HG03175 (cell line): ENCODE data around the gene AKAP6.
"Not testable (repeated sequence)": the region's sequence is repeated elsewhere in the genome, so short reads cannot be mapped to it uniquely, and the experiment has no call there.

Experiments used
- ATAC-seq: cut with Tn5 transposase; IDR thresholded peaks from one replicate; pipeline ENCODE4 v1.9.1; 2021; ENCODE audit warnings: mild to moderate bottlenecking, moderate library complexity; ENCODE audit not compliant: unreplicated experiment

AKAP6 gene

GRCh38 chr14:32436993-32437392 lies 107.9 kb downstream of the AKAP6 start:
- ATAC-seq, result no peak

DNA sequence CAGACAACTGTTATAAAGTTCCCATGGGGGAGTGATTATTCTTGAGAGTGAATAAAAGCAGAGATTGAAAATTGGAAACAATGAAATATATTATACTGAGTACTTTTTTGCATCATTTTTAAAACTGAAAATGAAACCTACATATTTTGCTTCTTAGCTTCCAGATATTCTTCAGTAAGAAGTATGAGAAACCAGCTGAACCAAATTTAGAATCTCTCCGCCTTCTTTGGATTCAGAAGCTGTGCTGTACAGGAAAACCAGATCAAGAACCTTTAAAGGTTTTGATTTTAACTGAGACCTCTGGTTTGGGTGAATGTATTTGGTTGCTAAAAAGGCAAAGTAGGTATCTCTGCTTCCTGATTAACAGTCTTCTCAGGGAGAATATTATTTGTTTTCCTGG lies 109.4 kb downstream of the AKAP6 start:
- no peak for ATAC-seq

DNA sequence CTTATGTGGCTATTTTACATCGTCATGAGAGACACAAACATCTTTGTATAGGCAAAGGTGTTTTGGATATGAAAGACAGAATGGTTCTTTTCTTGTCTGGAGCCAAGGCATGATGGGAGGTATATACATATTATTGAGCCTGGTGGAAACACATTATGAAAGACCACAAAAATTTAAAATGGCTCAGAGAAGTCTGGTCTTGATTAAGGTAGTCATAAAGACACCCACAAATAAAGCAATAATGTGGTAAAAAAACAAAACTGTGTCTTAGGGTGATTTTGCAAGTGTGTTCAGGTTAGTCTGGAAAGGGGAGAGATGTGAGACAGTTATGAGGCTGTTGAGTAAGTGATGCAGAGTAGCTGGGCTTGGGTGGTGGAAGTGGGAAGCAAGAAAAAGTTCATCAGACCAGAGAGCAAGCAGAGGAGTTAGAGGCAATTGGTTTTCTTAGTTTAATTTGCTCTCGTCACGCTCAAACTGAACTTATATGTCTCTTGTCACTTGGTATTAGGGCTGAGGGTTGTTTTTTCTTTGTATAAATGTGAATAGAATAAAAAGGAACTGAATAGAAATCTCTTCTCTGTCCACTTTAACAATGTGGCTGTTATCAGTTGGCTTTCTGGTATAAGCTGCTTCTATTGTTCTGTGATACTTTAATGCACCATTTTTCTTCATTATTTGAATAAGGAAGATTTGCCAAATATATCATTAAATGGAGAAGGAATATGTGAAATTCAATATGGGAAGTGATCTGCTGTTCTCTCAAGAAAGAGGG lies 115.0 kb downstream of the AKAP6 start:
- no peak for ATAC-seq

DNA sequence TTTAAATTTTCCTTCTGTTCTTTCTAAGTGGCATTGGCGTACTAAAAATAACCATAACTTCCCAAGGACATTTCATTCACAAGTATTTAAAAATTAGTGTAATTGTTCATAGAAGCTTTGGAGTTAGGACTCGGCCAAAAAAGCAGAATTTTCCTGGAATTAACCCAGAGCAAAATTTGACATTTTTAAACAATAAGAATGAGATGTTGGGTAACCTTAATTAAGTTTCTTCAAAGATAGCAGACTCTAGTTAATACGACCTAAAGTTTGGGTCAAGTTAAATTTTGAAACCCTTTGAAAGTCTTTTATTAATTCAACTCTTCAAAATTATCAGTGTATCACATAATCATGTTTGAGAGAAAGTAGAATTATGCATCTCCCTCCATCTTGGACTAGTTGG lies 118.3 kb downstream of the AKAP6 start:
- ATAC-seq, result no peak

- ATAC-seq, result no peak
Measured at GRCh38 chr14:32449648-32450047, 120.5 kb downstream of the AKAP6 start.

DNA sequence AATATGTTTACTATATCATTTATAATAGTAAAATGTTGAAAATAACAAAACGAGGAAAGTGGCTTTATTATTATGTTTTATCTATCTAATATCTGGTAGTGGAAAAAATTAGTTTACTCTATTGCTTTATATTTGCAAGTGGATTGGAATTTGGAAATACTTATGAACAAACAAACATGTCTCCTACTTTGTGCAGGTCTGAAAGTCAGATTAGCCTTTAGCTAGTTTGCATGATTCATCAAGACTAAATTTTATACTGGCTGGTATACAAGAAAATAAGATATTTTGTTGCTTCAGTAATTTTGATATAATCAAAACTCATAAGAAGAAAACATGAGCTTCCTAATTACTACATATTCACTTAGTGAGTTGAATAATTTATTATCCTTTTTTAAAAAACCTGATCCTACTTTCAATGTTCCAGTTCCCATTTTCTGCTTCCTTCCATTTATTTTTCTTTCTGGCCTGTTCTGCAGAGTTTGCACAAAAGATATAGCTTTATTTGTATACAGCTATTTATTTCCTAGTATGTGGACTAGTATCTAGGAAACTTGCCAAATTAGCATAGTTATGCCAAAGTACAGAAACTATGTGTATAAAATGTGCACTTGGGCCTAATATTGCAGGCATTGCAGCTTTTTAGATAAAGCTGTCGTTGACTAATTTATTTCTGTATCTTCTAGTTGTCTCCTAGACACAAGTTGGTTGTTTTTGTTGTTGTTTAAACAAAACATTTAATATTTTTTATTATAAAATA lies 122.0 kb downstream of the AKAP6 start:
- no peak for ATAC-seq

- ATAC-seq, result no peak
Measured at GRCh38 chr14:32453857-32454810, 125.0 kb downstream of the AKAP6 start.

GRCh38 chr14:32457213-32457920 lies 128.3 kb downstream of the AKAP6 start:
- no peak for ATAC-seq

DNA sequence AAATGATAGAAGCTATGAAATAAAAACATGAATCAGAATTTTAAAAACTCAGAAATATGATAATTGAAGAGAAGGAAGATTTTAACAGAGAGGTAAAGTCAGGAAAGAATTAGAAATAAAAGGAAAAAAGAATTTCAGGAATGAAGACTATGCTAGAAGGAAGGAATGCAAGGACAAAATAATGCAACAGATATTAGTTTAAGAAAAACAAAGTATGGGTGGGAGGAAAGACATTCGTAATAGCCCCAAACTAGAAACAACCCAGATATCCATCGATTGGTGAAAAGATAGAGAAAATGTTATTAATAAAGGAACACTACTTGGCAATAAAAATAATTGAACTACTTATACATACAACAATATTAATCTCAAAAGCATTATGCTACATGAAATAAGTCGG lies 129.6 kb downstream of the AKAP6 start:
- no peak for ATAC-seq

GRCh38 chr14:32460267-32460666 lies 131.2 kb downstream of the AKAP6 start:
- no peak for ATAC-seq

DNA sequence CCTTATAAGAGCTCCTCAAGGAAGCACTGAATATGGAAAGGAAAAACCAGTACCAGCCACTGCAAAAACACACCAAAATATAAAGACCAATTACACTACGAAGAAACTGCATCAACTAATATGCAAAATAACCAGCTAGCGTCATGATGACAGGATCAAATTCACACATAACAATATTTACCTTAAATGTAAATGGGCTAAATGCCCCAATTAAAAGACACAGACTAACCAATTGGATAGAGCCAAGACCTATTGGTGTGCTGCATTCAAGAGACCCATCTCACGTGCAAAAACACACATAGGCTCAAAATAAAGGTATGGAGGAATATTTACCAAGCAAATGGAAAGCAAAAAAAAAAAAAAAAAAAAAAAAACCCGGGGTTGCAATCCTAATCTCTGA lies 133.5 kb downstream of the AKAP6 start:
- not testable (repeated sequence) for ATAC-seq

DNA sequence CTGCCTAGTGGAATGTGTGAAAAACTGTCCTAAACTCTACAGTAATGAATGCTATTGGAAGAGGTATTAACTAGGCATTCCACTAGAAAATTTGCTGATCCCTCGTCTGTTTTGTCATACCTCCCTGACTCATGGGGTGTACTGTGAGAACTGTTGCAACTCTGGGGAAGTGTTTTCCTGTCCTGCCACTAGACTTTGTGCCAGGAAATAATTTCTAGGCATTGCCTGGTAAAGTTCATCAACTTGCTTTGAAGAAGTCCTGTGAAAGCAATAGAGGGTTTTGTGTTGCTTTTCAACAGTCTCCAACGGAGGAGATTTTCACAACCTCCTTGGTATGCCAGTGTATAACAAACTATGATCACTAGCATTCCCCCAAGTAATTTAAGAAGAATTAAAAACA lies 139.9 kb downstream of the AKAP6 start:
- ATAC-seq, result no peak

DNA sequence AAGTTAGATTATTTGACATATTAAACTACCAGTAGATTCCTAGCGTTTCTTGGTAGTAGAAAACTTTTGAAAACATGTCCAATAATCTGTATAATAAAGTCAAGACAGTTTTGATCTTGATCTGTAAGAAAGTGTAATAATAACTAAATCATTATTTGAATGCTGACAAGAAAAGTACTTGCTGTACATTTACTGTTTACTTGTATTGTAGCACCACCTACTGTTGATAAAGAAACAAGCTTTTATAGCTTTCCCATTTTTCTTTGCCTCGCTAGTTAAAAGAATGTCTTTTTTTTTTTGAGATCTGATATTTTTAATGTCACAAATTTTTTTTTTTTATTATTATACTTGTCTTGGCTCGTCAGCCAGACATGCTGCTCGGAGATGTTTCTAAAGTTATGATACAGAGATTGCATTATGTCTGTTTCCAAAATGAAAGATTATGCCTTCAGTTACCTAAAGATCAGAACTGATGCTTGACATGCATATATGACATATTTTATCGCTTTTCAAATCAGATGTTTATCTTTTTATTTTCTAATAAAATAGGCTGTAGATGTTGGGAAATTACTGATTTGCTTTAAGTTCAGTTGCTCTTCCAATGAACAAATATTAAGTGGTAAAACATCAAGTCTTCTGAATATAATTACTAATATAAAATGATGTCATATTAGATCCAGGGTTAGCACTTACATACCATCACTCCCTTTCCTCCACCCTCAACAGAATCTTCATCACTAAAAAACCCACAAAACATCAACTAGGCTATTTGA lies 140.5 kb downstream of the AKAP6 start:
- no peak for ATAC-seq

DNA sequence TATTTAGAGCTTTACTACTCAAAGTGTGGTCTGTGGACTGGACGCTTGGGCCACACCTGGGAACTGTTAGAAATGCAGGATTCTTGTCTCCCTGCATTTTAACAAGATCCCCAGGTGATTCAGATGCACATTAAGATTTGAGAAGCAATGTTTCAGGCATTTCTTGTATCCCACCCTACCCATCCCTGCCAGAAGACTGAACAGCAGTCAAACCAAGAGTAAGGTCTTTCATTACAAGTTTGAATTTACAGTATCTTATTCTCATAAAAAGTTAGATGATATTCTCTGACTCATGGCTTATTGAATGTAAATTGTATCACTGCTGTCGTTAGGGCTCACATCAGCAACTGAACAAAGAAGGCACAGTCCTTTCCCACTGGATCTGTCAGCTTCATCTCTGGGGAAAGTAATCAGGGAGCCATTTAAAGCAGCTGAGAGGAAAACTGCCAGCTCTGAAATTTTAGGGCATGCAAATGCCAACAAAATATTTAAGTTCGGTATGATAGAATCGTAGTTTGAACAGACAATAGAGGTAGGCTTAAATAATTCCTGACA lies 141.1 kb downstream of the AKAP6 start:
- ATAC-seq, result no peak

DNA sequence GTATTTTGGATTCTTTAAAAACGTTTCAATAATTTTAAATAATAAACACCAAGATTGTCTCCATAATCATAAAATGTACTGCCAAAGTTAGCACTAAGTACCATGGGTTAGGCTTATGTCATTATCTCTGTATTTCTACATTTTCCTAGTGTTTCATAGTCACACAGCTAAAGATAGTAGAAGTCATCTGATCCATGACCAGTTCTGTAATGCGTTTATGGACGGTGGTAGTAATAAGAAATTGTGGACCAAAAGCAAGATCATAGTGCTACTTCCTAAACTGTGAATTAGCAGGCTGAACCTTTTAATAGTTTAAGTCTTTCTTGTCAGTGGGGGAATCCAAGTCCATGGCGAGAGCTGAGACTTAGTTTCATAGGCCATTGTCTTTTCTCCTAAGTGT lies 142.1 kb downstream of the AKAP6 start:
- ATAC-seq, result no peak

GRCh38 chr14:32472076-32472475 lies 143.0 kb downstream of the AKAP6 start:
- ATAC-seq, result no peak

DNA sequence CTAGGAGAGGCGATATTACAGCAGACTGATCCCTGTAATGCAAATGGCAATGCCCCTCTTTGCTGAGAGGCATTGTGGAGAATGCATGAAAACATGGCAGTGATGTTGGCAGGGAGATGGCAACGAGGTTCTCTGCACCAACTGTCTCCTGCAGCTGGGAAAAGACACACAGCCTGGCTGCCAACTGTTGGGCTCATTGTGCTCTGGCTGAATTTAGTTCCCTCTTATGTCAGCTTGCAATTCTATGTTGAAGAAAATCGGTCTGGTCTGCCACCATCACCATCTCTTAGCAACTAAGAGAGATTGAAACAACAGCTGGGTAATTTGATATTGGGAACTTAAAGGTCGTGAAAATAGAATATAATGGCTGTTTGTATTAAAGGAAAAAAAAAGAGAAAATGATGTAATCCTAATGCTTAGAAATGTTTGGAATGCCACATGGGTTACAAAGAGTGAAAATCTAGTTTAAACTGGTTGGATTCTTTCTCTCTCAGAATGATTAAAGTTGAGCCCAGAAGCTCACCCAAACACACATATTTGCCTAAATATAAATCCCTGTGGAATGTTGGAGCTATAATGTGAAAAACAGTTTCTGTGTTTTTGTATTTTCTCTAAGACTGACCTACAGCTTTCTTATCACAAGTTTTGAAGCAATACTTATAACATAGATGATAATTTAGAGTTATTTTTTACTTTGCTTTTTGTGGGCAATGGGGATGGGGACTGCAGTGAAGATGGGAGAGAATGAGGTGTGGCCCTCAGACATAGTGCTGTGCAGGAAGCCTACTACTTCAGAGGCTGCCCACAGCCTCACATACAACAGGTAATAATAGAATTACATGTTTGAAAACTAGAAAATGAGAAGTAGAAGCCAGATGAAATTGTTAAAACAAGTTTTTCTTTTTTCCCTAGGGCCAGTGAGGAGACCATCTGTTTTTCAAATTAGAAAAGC lies 143.7 kb downstream of the AKAP6 start:
- no peak for ATAC-seq

DNA sequence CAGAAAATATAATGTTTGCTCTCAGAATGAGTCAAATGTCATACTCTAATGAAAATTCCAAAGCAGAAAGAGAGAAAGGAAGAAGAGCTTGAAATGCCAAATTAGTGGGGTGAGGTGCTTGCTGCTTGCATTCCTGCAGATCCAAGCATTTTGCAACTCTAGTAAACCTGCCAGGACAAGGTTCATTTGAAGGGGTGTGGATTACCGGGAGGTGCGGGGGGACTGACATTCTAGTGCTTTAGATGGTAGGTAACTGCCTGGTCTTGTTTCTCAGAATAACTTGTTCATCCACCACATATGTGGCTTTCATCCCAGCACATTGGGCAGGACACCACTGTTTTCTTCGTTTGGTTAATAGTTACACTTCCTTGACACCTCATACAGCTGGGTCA lies 144.4 kb downstream of the AKAP6 start:
- ATAC-seq, result no peak
